Thymus (tissue), 14 donors: ENCODE measurements around the gene ZNF570. TPM values are rescaled to one million over a fixed set of nuclear protein-coding genes. Genes with fewer than 3 reads are reported as not detected.

ENCODE experiments used
- DNase-seq, 9 donors: peaks; one replicate each; pipeline ENCODE4 v3.0.0-alpha.2; 2013; ENCODE audit warnings: low spot score in 9 of 9, low read depth in 6 of 9, missing footprints in 1 of 9
- H3K27ac ChIP-seq, 2 donors: one replicate each; pipeline ENCODE4 v1.5.1; 2013; ENCODE audit warnings: control low read depth in 1 of 2, low read depth in 1 of 2, low read length in 1 of 2, mild to moderate bottlenecking in 1 of 2, moderate library complexity in 1 of 2
- H3K27me3 ChIP-seq, 2 donors: one replicate each; pipeline ENCODE4 v1.5.1; 2013; ENCODE audit warnings: low read length in 1 of 2; ENCODE audit not compliant: control insufficient read depth in 2 of 2, insufficient read depth in 1 of 2
- H3K36me3 ChIP-seq, 2 donors: one replicate each; pipeline ENCODE4 v1.5.1; 2013; ENCODE audit warnings: low read length in 1 of 2, mild to moderate bottlenecking in 1 of 2, moderate library complexity in 1 of 2; ENCODE audit not compliant: control insufficient read depth in 2 of 2, insufficient read depth in 2 of 2
- H3K4me1 ChIP-seq, 2 donors: one replicate each; pipeline ENCODE4 v1.5.1; 2013; ENCODE audit warnings: low read length in 2 of 2; ENCODE audit not compliant: control insufficient read depth in 2 of 2, insufficient read depth in 2 of 2
- H3K4me3 ChIP-seq, 2 donors: one replicate each; pipeline ENCODE4 v1.5.1; 2013; ENCODE audit warnings: low read length in 2 of 2, control low read depth in 1 of 2, mild to moderate bottlenecking in 1 of 2
- H3K9me3 ChIP-seq, 2 donors: one replicate each; pipeline ENCODE4 v1.5.1; 2013; ENCODE audit warnings: low read length in 1 of 2, mild to moderate bottlenecking in 1 of 2; ENCODE audit not compliant: control insufficient read depth in 2 of 2, insufficient read depth in 1 of 2
- WGBS: extraction: QIAGEN DNeasy Blood & Tissue Kit; methylation state at CpG from one replicate; pipeline ENCODE4 v1.1.7; 2013; 5-methylcytosine and 5-hydroxymethylcytosine counted together
- long read RNA-seq, 10 donors: transcript quantifications; one replicate each; lab custom pipeline, GENCODE V29; 2026
- polyA plus RNA-seq: library from polyadenylated mRNA; stranded (reverse); fragments of 200-250 nt; gene quantifications from one replicate; pipeline ENCODE4 v1.2.3, GENCODE V29; 2013
- total RNA-seq: library from RNA; stranded (reverse); fragments of 120-200 nt; gene quantifications from one replicate; pipeline ENCODE4 v1.2.4, GENCODE V29; 2013
- donor health status: healthy.

ZNF570 gene
- total RNA-seq (6.2 TPM), polyA plus RNA-seq (3.9 TPM)
- long read RNA-seq, donor 1: 0 reads
- long read RNA-seq, donor 2: 0 reads
- long read RNA-seq, donor 3, full-length matches to known transcripts: 2 of 2 reads
- long read RNA-seq, donor 3, partial matches to known transcripts: 0 of 2 reads
- long read RNA-seq, donor 3, other reads (novel, unspliced or antisense): 0 of 2 reads
- long read RNA-seq, donor 4, full-length matches to known transcripts: 2 of 2 reads
- long read RNA-seq, donor 4, partial matches to known transcripts: 0 of 2 reads
- long read RNA-seq, donor 4, other reads (novel, unspliced or antisense): 0 of 2 reads
- long read RNA-seq, donor 5, full-length matches to known transcripts: 2 of 2 reads
- long read RNA-seq, donor 5, partial matches to known transcripts: 0 of 2 reads
- long read RNA-seq, donor 5, other reads (novel, unspliced or antisense): 0 of 2 reads
- long read RNA-seq, donor 6, full-length matches to known transcripts: 2 of 2 reads
- long read RNA-seq, donor 6, partial matches to known transcripts: 0 of 2 reads
- long read RNA-seq, donor 6, other reads (novel, unspliced or antisense): 0 of 2 reads
- long read RNA-seq, donor 7, full-length matches to known transcripts: 2 of 2 reads
- long read RNA-seq, donor 7, partial matches to known transcripts: 0 of 2 reads
- long read RNA-seq, donor 7, other reads (novel, unspliced or antisense): 0 of 2 reads
- long read RNA-seq, donor 8: 0 reads
- long read RNA-seq, donor 9, full-length matches to known transcripts: 3 of 3 reads
- long read RNA-seq, donor 9, partial matches to known transcripts: 0 of 3 reads
- long read RNA-seq, donor 9, other reads (novel, unspliced or antisense): 0 of 3 reads
- long read RNA-seq, donor 10, partial matches to known transcripts: 0 of 1 reads
- long read RNA-seq, donor 10, other reads (novel, unspliced or antisense): 0 of 1 reads

- Histone ChIP-seq H3K4me3 (peak within 1 kb of the TSS; percentile 72 to 85), H3K4me1 (peaks cover 12 to 13% of the 10 kb centered on the region in 2 donors), H3K27ac (peak within 1 kb of the TSS; percentile 92 to 96), H3K9me3 (peaks cover 0 to 26% of the 10 kb centered on the region in 2 donors), H3K27me3 (no peaks in the 10 kb centered on the region), H3K36me3 (peaks cover 11 to 16% of the 10 kb centered on the region in 2 donors)
- under 1% methylated on average over 63 of the region's 63 CpGs for WGBS
- peak; percentile 79 to 96 (median 85) for DNase-seq
Observed at GRCh38 chr19:37468961-37469777, at the start of gene ZNF570. ZNF570 (plus strand) TSS chr19:37469356; CDS start chr19:37470355, 999 bp downstream.

GRCh38 chr19:37452500-37453245, 16.5 kb upstream of the ZNF570 start:
- Histone ChIP-seq H3K9me3 (peaks cover 8 to 9% of the 10 kb centered on the region in 2 donors), H3K4me1 (no peaks in the 10 kb centered on the region), H3K4me3 (no peak overlapping the region), H3K27me3 (no peaks in the 10 kb centered on the region), H3K27ac (no peak overlapping the region), H3K36me3 (peaks cover 0 to 10% of the 10 kb centered on the region in 2 donors)
- WGBS: 98% methylated on average over 4 of the region's 4 CpGs
- DNase-seq: no peak

DNA sequence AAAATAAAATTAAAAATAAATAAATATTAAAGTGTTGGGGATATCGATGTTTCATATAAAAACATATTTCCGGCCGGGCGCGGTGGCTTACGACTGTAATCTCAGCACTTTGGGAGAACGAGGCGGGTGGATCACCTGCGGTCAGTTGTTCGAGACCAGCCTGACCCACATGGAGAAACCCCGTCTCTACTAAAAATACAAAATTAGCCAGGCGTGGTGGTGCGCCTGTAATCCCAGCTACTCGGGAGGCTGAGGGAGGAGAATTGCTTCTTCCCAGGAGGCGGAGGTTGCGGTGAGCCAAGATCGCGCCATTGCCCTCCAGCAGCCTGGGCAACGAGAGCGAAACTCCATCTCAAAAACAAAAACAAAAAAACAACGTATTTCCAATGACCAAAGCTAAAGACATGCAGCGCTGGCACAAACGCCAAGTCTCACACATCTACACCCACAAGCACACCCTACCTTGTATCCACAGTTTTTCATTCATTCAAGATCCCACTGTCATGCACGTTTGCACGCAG, 2.8 kb upstream of the ZNF570 start:
- no peaks in the 10 kb centered on the region for H3K27me3 ChIP-seq
- H3K27ac ChIP-seq: peak overlapping the region; percentile 97
- H3K9me3 ChIP-seq: peaks cover 0 to 17% of the 10 kb centered on the region in 2 donors
- DNase-seq: no peak
- H3K4me3 ChIP-seq: peak overlapping the region; percentile 88 to 91
- 39% methylated on average over 25 of the region's 25 CpGs for WGBS
- H3K36me3 ChIP-seq: peaks cover 15 to 16% of the 10 kb centered on the region in 2 donors
- H3K4me1 ChIP-seq: peaks cover 12 to 13% of the 10 kb centered on the region in 2 donors

DNA sequence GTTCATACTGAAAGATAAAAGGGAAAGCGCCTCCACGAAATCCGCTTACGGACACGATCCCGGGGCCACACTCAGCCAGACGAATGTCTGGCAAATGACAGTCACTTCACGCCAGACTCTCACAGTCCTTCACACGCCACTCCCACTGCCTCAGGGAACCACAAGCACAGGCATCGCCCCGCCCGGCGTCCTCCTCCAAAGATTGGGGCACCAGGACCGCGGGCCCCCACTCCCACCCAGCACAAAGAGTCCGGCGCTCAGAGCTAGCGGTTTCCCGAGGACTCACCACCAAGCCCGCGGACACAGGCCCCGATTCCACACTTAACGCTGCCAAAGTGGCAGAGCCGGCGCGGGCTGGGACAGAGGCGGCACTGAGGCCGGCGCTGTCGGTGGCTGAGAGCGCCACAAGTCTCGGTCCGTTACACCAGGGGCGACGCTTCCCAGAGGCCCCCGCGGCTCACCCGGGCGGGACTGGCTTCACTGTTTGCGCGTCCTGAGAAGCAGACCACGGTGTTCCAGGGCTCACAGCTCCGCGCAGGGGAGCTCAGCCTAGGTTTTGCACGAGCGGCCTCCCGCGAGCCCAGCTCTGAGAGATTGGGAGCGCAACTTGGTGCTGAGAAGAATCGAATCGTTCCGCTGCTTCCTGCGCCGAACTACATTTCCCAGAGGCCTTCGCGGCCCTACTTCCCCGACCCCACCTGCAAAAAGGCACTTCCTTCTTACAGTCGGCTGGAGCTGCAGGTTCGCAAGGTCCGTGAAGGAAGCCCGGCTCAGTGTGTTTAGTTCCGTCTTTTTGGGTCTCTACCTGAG, 2.2 kb upstream of the ZNF570 start, which contains the start of gene ZNF569:
Gene ZNF569 (minus strand): TSS at position 647 of the 810 bp plus-strand sequence. CDS start 22,523 bp downstream, outside the sequence.
- H3K4me1 ChIP-seq: peaks cover 12 to 13% of the 10 kb centered on the region in 2 donors
- DNase-seq: peak; percentile 90 to 98 (median 94)
- H3K27ac ChIP-seq: peak within 1 kb of the TSS; percentile 97
- H3K27me3 ChIP-seq: no peaks in the 10 kb centered on the region
- WGBS: under 1% methylated on average over 62 of the region's 62 CpGs
- H3K4me3 ChIP-seq: peak within 1 kb of the TSS; percentile 88 to 91
- H3K36me3 ChIP-seq: peaks cover 17 to 18% of the 10 kb centered on the region in 2 donors
- H3K9me3 ChIP-seq: peaks cover 0 to 20% of the 10 kb centered on the region in 2 donors

- Histone ChIP-seq H3K4me1 (peaks cover 12 to 13% of the 10 kb centered on the region in 2 donors), H3K4me3 (peak overlapping the region; percentile 88 to 91), H3K27ac (peak overlapping the region; percentile 97), H3K27me3 (no peaks in the 10 kb centered on the region), H3K36me3 (peaks cover 12 to 15% of the 10 kb centered on the region in 2 donors), H3K9me3 (peaks cover 0 to 26% of the 10 kb centered on the region in 2 donors)
- 54% methylated on average over 18 of the region's 18 CpGs for WGBS
- peak in 1 of 9 donors; percentile 26 for DNase-seq
Observed at GRCh38 chr19:37467608-37468090, 1.5 kb upstream of the ZNF570 start.

DNA sequence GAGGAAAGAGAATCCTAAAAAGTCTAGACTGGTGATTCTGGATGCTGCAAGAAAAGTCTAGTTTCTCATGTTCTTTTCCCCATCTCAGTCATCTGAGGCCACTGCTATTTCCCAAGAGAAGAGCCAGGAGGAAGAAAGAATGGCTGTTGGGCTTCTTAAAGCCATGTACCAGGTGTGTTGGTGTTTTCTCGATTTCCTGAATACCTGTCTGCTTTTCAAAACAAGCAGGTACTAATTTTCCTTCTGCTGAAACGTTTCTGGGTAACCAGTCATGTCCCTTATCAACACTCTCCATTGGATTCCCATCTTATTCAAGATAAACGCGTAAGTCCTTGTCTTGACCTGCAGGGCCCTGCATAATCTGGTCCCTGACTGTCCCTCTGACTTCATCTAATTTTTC, 1.1 kb downstream of the ZNF570 start:
- WGBS: 90% methylated on average over 4 of the region's 4 CpGs

DNA sequence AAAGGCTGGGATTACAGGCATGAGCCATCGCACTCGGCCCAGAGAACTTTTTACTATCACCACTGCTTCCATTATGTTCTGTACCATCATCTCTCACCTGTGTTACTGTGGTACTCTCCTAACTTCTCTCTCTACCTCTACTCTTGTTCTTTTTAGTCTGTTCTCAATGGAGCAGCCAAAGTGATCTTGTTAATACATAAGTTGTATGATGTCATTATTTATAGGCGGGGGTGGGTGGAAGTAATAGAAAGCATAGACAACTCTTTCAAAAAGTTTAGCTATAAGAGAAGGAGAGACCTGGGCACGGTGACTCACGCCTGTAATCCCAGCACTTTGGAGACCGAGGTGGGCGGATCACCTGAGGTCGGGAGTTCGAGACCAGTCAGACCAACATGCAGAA, 3.0 kb downstream of the ZNF570 start:
- peaks cover 5 to 13% of the 10 kb centered on the region in 2 donors for H3K4me1 ChIP-seq
- H3K27ac ChIP-seq: no peak overlapping the region
- no peaks in the 10 kb centered on the region for H3K27me3 ChIP-seq
- H3K4me3 ChIP-seq: no peak overlapping the region
- peaks cover 10 to 27% of the 10 kb centered on the region in 2 donors for H3K36me3 ChIP-seq
- 99% methylated on average over 9 of the region's 9 CpGs for WGBS
- DNase-seq: no peak
- peaks cover 4 to 26% of the 10 kb centered on the region in 2 donors for H3K9me3 ChIP-seq

More for the DNA sequence above, 1.1 kb downstream of the ZNF570 start:
- Histone ChIP-seq H3K9me3 (peaks cover 0 to 26% of the 10 kb centered on the region in 2 donors), H3K36me3 (peaks cover 5 to 11% of the 10 kb centered on the region in 2 donors), H3K27me3 (no peaks in the 10 kb centered on the region), H3K27ac (no peak overlapping the region), H3K4me3 (peak overlapping the region; percentile 72 to 85), H3K4me1 (peaks cover 12 to 13% of the 10 kb centered on the region in 2 donors)
- no peak for DNase-seq
